Thymus (tissue), 11 donors: ENCODE results near the gene CD99. TPM values are rescaled to one million over a fixed set of nuclear protein-coding genes. Genes with fewer than 3 reads are reported as not detected.
"Not testable (repeated sequence)": the region's sequence is repeated elsewhere in the genome, so short reads cannot be mapped to it uniquely, and the experiment has no call there.

Experiments used
- DNase-seq, 9 donors: peaks; one replicate each; pipeline ENCODE4 v3.0.0-alpha.2; 2013; ENCODE audit warnings: low spot score in 9 of 9, low read depth in 6 of 9, missing footprints in 1 of 9
- H3K27ac ChIP-seq, 2 donors: one replicate each; pipeline ENCODE4 v1.5.1; 2013; ENCODE audit warnings: control low read depth in 1 of 2, low read depth in 1 of 2, low read length in 1 of 2, mild to moderate bottlenecking in 1 of 2, moderate library complexity in 1 of 2
- H3K27me3 ChIP-seq, 2 donors: one replicate each; pipeline ENCODE4 v1.5.1; 2013; ENCODE audit warnings: low read length in 1 of 2; ENCODE audit not compliant: control insufficient read depth in 2 of 2, insufficient read depth in 1 of 2
- H3K36me3 ChIP-seq, 2 donors: one replicate each; pipeline ENCODE4 v1.5.1; 2013; ENCODE audit warnings: low read length in 1 of 2, mild to moderate bottlenecking in 1 of 2, moderate library complexity in 1 of 2; ENCODE audit not compliant: control insufficient read depth in 2 of 2, insufficient read depth in 2 of 2
- H3K4me1 ChIP-seq, 2 donors: one replicate each; pipeline ENCODE4 v1.5.1; 2013; ENCODE audit warnings: low read length in 2 of 2; ENCODE audit not compliant: control insufficient read depth in 2 of 2, insufficient read depth in 2 of 2
- H3K4me3 ChIP-seq, 2 donors: one replicate each; pipeline ENCODE4 v1.5.1; 2013; ENCODE audit warnings: low read length in 2 of 2, control low read depth in 1 of 2, mild to moderate bottlenecking in 1 of 2
- H3K9me3 ChIP-seq, 2 donors: one replicate each; pipeline ENCODE4 v1.5.1; 2013; ENCODE audit warnings: low read length in 1 of 2, mild to moderate bottlenecking in 1 of 2; ENCODE audit not compliant: control insufficient read depth in 2 of 2, insufficient read depth in 1 of 2
- WGBS: extraction: QIAGEN DNeasy Blood & Tissue Kit; methylation state at CpG from one replicate; pipeline ENCODE4 v1.1.7; 2013; 5-methylcytosine and 5-hydroxymethylcytosine counted together
- polyA plus RNA-seq: library from polyadenylated mRNA; stranded (reverse); fragments of 200-250 nt; gene quantifications from one replicate; pipeline ENCODE4 v1.2.3, GENCODE V29; 2013
- total RNA-seq: library from RNA; stranded (reverse); fragments of 120-200 nt; gene quantifications from one replicate; pipeline ENCODE4 v1.2.4, GENCODE V29; 2013
- donor health status: healthy.

CD99 gene
- total and polyA plus RNA-seq, 2 donors, result 527 to 547 TPM

GRCh38 chrX:2780472-2781225 is 89.6 kb downstream of the CD99 start:
- not testable (repeated sequence) for H3K4me1 ChIP-seq, H3K36me3 ChIP-seq, H3K9me3 ChIP-seq, DNase-seq, H3K27me3 ChIP-seq, H3K27ac ChIP-seq, H3K4me3 ChIP-seq
- WGBS, result 97% methylated on average over 12 of the region's 12 CpGs

GRCh38 chrX:2781226-2781571 is 90.1 kb downstream of the CD99 start:
- no peaks in the 10 kb centered on the region for H3K9me3 ChIP-seq
- no peak overlapping the region for H3K4me3 ChIP-seq
- no peak overlapping the region for H3K27ac ChIP-seq
- no peaks in the 10 kb centered on the region for H3K27me3 ChIP-seq
- no peak for DNase-seq
- H3K4me1 ChIP-seq, result no peaks in the 10 kb centered on the region
- no peaks in the 10 kb centered on the region for H3K36me3 ChIP-seq
- 98% methylated on average over 1 of the region's 1 CpG for WGBS

DNA sequence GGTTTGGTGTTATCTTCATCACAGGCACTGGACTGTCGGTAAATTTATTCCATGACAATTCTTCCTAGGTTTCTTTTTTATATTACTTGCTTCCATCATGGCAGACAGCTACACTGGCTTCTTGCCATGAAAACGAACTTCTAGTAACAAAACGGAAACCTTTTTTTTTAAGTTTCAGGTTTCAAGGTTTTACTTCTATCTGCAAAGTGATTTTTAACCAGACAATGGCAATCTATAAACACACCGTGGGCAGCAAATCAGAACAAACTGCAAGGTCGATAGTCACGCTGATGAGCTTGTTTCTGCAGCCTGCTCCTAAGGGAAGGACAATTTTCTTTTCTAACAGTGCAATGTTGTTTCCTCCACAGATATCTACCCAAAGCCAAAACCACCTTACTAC is 90.6 kb downstream of the CD99 start:
- Histone ChIP-seq H3K27me3 (no peaks in the 10 kb centered on the region), H3K27ac (no peak overlapping the region), H3K4me1 (no peaks in the 10 kb centered on the region), H3K4me3 (no peak overlapping the region), H3K36me3 (no peaks in the 10 kb centered on the region), H3K9me3 (no peaks in the 10 kb centered on the region)
- DNase-seq, result no peak
- 33% methylated on average over 6 of the region's 6 CpGs for WGBS

DNA sequence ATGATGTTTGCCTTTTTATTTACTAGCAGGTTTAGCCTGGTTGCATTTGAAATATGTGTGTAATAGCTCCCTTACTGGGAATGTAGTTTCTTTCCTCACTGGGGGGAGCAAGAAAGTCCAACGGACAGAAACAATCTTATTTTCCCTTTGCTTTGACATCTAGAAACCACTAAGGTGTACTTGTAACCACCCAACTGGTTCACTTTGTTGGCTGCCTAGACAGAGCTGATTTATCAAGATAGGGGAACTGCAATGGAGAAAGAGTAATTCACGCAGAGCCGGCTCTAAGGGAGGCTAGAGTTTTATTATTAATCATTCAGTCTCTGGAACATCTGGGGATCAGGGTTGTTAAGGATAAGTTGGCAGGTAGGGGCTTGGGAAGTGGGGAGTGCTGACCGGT is 91.1 kb downstream of the CD99 start:
- no peaks in the 10 kb centered on the region for H3K27me3 ChIP-seq
- 60% methylated on average over 4 of the region's 4 CpGs for WGBS

DNA sequence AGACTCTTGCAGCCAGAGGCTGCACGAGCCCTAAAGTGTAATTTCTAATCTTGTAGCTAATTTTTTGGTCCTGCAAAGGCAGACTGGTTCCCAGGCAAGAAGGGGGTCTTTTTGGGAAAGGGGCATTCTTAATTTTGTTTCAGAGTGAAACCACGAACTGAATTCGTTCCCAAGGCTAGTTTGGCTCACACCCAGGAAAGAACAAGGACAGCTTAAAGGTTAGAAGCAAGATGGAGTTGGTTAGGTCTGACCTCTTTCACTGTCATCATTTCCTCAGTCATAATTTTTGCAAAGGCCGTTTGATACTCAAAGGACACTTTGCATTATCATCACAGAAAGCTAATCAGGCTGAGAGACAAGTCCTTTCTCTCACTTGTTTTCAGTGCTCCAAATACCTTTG is 91.7 kb downstream of the CD99 start:
- WGBS, result 88% methylated on average over 4 of the region's 4 CpGs
- Histone ChIP-seq H3K9me3 (no peaks in the 10 kb centered on the region), H3K27ac (no peak overlapping the region), H3K27me3 (no peaks in the 10 kb centered on the region), H3K4me1 (no peaks in the 10 kb centered on the region), H3K4me3 (no peak overlapping the region), H3K36me3 (no peaks in the 10 kb centered on the region)
- no peak for DNase-seq

More for the DNA sequence above, 91.1 kb downstream of the CD99 start:
- Histone ChIP-seq H3K36me3 (no peaks in the 10 kb centered on the region), H3K9me3 (no peaks in the 10 kb centered on the region), H3K27ac (no peak overlapping the region), H3K4me3 (no peak overlapping the region), H3K4me1 (no peaks in the 10 kb centered on the region)
- peak in 1 of 9 donors; percentile 18 for DNase-seq

DNA sequence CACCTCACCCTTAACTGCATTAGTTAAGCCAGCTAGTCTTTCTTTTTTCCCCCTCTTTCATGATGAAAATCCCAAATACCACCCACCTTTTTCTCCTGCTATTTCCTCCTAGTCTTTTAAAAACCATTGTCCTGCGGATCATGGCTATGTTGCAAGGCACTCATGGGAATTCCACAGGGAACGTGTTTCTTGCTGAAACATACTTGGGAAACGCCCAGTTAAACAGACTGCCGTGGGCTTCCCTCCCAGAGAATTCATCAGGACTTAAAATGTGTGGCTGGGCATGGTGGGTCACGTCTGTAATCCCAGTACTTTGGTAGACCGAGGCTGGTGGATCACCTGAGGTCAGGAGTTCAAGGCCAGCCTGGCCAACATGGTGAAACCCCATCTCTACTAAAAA is 92.9 kb downstream of the CD99 start:
- DNase-seq, result no peak
- Histone ChIP-seq H3K27ac (no peak overlapping the region), H3K4me3 (no peak overlapping the region), H3K36me3 (no peaks in the 10 kb centered on the region), H3K27me3 (no peaks in the 10 kb centered on the region), H3K9me3 (no peaks in the 10 kb centered on the region), H3K4me1 (no peaks in the 10 kb centered on the region)
- WGBS, result 92% methylated on average over 6 of the region's 6 CpGs

DNA sequence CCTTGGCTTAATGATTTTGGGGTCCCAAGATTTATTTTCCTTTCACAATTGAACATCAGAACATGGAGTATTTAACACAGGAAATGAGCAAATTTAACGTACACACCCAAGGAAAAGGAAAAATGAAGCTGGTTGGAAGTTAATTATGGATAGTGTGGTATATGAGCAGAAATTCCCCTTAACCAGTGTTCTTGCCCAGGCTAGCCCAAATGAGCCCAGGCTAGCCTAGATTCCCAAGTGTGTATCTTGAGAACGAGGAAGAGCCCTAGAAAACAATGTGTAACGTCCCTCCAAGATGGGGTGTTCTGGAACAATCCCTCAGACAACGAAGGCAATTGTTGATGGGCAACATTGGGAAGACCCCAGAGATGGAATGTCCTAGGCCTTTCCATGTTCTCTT is 94.4 kb downstream of the CD99 start:
- Histone ChIP-seq H3K27me3 (no peaks in the 10 kb centered on the region), H3K9me3 (no peaks in the 10 kb centered on the region), H3K27ac (no peak overlapping the region), H3K4me3 (no peak overlapping the region), H3K36me3 (no peaks in the 10 kb centered on the region), H3K4me1 (no peaks in the 10 kb centered on the region)
- DNase-seq, result no peak
- 93% methylated on average over 4 of the region's 4 CpGs for WGBS

DNA sequence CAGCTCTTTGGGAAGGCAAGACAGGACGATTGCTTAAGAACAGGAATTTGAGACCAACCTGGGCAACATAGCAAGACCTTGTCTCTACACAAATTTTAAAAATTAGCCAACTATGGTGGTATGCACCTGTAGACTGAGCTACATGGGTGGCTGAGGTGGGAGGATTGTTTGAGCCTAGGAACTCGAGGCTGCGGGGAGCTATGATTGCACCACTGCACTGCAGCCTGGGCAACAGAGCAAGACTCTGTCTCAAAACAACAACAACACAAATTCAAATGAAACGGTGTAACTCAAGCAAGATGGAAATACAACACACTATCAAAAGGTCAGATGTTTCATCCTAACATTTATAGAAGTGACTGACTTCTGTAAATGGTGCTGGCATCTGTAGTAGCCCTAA is 97.9 kb downstream of the CD99 start:
- no peak overlapping the region for H3K4me3 ChIP-seq
- H3K4me1 ChIP-seq, result no peaks in the 10 kb centered on the region
- no peaks in the 10 kb centered on the region for H3K27me3 ChIP-seq
- H3K27ac ChIP-seq, result no peak overlapping the region
- no peaks in the 10 kb centered on the region for H3K36me3 ChIP-seq
- no peaks in the 10 kb centered on the region for H3K9me3 ChIP-seq
- WGBS, result 94% methylated on average over 4 of the region's 4 CpGs
- no peak for DNase-seq

- 100% methylated on average over 3 of the region's 3 CpGs for WGBS
- no peaks in the 10 kb centered on the region for H3K27me3 ChIP-seq
- no peak overlapping the region for H3K4me3 ChIP-seq
- no peaks in the 10 kb centered on the region for H3K36me3 ChIP-seq
- H3K4me1 ChIP-seq, result no peaks in the 10 kb centered on the region
- no peak overlapping the region for H3K27ac ChIP-seq
- no peaks in the 10 kb centered on the region for H3K9me3 ChIP-seq
- DNase-seq, result no peak
These were observed 98.5 kb downstream of the CD99 start for GRCh38 chrX:2789569-2789968.
